ENCODE data around the gene RASGRF2.

- no peak for TF ChIP-seq CTCF (conservative IDR thresholded peaks at IDR 0.05; ENCODE audit: low read length)
- TF ChIP-seq EZH2phosphoT487 (IDR thresholded peaks at IDR 0.05; ENCODE audit: borderline replicate concordance, low read depth, low read length): no peak
Observed at GRCh38 chr5:81182396-81183390, 222.5 kb downstream of the RASGRF2 start.
